Neural progenitor cell (in vitro differentiated cells): ENCODE data around the gene GTPBP3. TPM values are rescaled to one million over a fixed set of nuclear protein-coding genes. Genes with fewer than 3 reads are reported as not detected.

Source experiments
- DNase-seq: peaks from one replicate; pipeline ENCODE4 v3.0.0-alpha.2; 2016; ENCODE audit warnings: low spot score
- H2AFZ ChIP-seq: fragments of 200-600 bp; sonication (generic); replicated peaks from 2 replicates; pipeline ENCODE4 v1.6.1; 2016; ENCODE audit warnings: antibody characterized with exemption
- H3F3A ChIP-seq: fragments of 200-600 bp; sonication (generic); 2 replicates; pipeline ENCODE4 v1.6.1; 2016; ENCODE audit warnings: antibody characterized with exemption, low read depth
- H3K27ac ChIP-seq: fragments of 200-600 bp; sonication (generic); 2 replicates; pipeline ENCODE4 v1.5.1; 2016; ENCODE audit warnings: mild to moderate bottlenecking
- H3K27me3 ChIP-seq: fragments of 200-600 bp; sonication (generic); 2 replicates; pipeline ENCODE4 v1.6.1; 2016; ENCODE audit warnings: mild to moderate bottlenecking, moderate library complexity
- H3K36me3 ChIP-seq: fragments of 200-600 bp; sonication (generic); 2 replicates; pipeline ENCODE4 v1.5.1; 2016
- H3K4me1 ChIP-seq: fragments of 200-600 bp; sonication (generic); 2 replicates; pipeline ENCODE4 v1.6.1; 2016; ENCODE audit warnings: mixed run types
- H3K4me2 ChIP-seq: fragments of 200-600 bp; sonication (generic); 2 replicates; pipeline ENCODE4 v1.6.1; 2016
- H3K4me3 ChIP-seq: fragments of 200-600 bp; sonication (generic); 2 replicates; pipeline ENCODE4 v1.5.1; 2016
- H3K79me2 ChIP-seq: fragments of 200-600 bp; sonication (generic); 2 replicates; pipeline ENCODE4 v1.6.1; 2016; ENCODE audit warnings: low read depth
- H3K9ac ChIP-seq: fragments of 200-600 bp; sonication (generic); 2 replicates; pipeline ENCODE4 v1.6.1; 2016
- H3K9me3 ChIP-seq: fragments of 200-600 bp; sonication (generic); 2 replicates; pipeline ENCODE4 v1.5.1; 2016; ENCODE audit warnings: low read depth
- H4K20me1 ChIP-seq: fragments of 200-600 bp; sonication (generic); 2 replicates; pipeline ENCODE4 v1.6.1; 2016; ENCODE audit warnings: low read depth
- H3K27ac Mint-ChIP-seq: 3 replicates; pipeline ENCODE4 v1.8.0; 2021; ENCODE audit warnings: mixed read lengths
- H3K27me3 Mint-ChIP-seq: 2 replicates; pipeline ENCODE4 v1.8.0; 2022; ENCODE audit warnings: low read depth, mild to moderate bottlenecking, inconsistent platforms, moderate library complexity, mixed read lengths; ENCODE audit not compliant: insufficient read depth
- H3K36me3 Mint-ChIP-seq: 3 replicates; pipeline ENCODE4 v1.8.0; 2021; ENCODE audit warnings: mixed read lengths
- H3K4me1 Mint-ChIP-seq: 3 replicates; pipeline ENCODE4 v1.8.0; 2021; ENCODE audit warnings: mixed read lengths
- H3K4me3 Mint-ChIP-seq: 3 replicates; pipeline ENCODE4 v1.8.0; 2021; ENCODE audit warnings: mild to moderate bottlenecking, moderate library complexity, mixed read lengths
- H3K9me3 Mint-ChIP-seq: 3 replicates; pipeline ENCODE4 v1.8.0; 2020; ENCODE audit warnings: mixed read lengths
- EZH2 ChIP-seq: fragments of 200-600 bp; sonication (generic); IDR thresholded peaks from 2 replicates; pipeline ENCODE4 v1.6.1; 2017; ENCODE audit warnings: antibody characterized with exemption, mild to moderate bottlenecking, moderate library complexity
- EZH2phosphoT487 ChIP-seq: fragments of 200-600 bp; sonication (generic); IDR thresholded peaks from 2 replicates; pipeline ENCODE4 v1.6.1; 2017; ENCODE audit warnings: antibody characterized with exemption
- total RNA-seq: library from RNA; depleted of rRNA; stranded (reverse); fragments of >200 nt; gene quantifications from 2 replicates; pipeline ENCODE4 v1.2.3, GENCODE V29; 2015; ENCODE audit warnings: low replicate concordance
- TF ChIP-seq, protein P1 (sequence below): fragments of 200-600 bp; sonication (generic); IDR thresholded peaks from 2 replicates; pipeline ENCODE4 v1.5.1; 2017; ENCODE audit warnings: antibody characterized with exemption, mild to moderate bottlenecking

The GTPBP3 gene
- total RNA-seq, 1 donor from 2014 or later: 13.2 TPM

DNA sequence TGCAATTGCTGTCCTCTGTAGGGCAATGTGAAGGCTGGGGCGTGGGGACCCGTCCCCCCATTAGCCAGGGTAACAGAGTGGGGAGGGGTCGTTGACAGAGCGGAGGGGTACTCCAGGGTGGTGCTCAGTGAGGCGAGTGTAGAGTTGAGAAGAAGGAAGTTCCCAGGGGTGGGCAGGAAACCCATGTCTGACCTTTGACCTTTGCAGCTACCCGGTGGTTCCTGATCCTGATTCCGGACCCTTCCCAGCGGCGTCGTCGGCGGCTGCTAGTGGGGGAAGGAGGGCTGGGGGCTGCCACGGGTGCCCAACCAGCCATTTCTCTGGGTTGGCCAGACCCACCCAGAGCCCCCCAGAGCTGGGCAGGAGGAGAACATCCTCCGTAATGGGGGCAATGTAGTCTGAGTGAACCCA is 41.9 kb downstream of the GTPBP3 start:
- Mint-ChIP-seq H3K4me1 (peaks cover 17% of the 10 kb centered on the region), H3K27me3 (no peaks in the 10 kb centered on the region), H3K27ac (no peak overlapping the region), H3K4me3 (no peak overlapping the region), H3K36me3 (no peaks in the 10 kb centered on the region), H3K9me3 (peaks cover 7% of the 10 kb centered on the region)
- Histone ChIP-seq H3K27me3 (no peaks in the 10 kb centered on the region), H3K9me3 (no peaks in the 10 kb centered on the region), H3K36me3 (no peaks in the 10 kb centered on the region), H2AFZ (no peak overlapping the region), H3K27ac (no peak overlapping the region), H3K4me2 (no peak overlapping the region), H3K4me3 (no peak overlapping the region), H3K4me1 (peaks cover 3% of the 10 kb centered on the region), H3F3A (peaks cover 9% of the 10 kb centered on the region), H4K20me1 (no peaks in the 10 kb centered on the region), H3K79me2 (no peaks in the 10 kb centered on the region), H3K9ac (no peak overlapping the region)
- peak; percentile 75 for DNase-seq
- TF ChIP-seq EZH2phosphoT487: no peak
- TF ChIP-seq, protein P1, sequence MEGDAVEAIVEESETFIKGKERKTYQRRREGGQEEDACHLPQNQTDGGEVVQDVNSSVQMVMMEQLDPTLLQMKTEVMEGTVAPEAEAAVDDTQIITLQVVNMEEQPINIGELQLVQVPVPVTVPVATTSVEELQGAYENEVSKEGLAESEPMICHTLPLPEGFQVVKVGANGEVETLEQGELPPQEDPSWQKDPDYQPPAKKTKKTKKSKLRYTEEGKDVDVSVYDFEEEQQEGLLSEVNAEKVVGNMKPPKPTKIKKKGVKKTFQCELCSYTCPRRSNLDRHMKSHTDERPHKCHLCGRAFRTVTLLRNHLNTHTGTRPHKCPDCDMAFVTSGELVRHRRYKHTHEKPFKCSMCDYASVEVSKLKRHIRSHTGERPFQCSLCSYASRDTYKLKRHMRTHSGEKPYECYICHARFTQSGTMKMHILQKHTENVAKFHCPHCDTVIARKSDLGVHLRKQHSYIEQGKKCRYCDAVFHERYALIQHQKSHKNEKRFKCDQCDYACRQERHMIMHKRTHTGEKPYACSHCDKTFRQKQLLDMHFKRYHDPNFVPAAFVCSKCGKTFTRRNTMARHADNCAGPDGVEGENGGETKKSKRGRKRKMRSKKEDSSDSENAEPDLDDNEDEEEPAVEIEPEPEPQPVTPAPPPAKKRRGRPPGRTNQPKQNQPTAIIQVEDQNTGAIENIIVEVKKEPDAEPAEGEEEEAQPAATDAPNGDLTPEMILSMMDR: no peak
- TF ChIP-seq EZH2: no peak

DNA sequence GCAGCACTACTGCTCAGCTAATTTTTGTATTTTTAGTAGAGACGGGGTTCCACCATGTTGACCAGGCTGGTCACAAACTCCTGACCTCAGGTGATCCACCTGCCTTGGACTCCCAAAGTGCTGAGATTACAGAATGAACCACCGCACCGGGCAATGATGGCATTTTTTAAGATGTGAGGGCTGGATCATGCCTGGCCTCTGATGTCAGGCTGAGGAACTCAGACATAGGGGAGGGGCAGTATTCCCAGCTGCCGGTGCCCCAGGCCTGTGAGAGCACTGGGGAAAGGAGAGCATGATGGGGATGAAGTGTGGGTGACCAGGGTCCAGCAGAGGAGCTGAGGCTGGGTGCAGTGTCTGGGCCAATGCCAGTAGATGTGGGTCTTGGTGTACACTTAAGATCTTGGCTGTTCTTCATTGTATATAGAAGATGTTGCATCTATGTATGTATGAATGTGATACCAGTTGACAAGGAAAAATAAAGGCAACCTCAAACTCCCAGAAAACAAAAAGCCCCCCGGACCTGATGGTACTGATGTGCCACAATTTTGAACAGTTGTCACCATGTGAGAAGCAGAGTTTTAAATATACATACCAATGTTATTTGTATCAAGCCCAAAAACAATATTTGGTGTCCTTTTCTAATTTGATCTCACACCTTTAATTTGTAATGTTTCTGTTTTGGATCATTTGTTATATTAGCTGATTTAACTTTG is 43.2 kb downstream of the GTPBP3 start:
- Mint-ChIP-seq H3K9me3 (peaks cover 7% of the 10 kb centered on the region), H3K4me3 (no peak overlapping the region), H3K27ac (no peak overlapping the region), H3K4me1 (peaks cover 17% of the 10 kb centered on the region), H3K27me3 (peaks cover 3% of the 10 kb centered on the region), H3K36me3 (no peaks in the 10 kb centered on the region)
- peaks cover 9% of the 10 kb centered on the region for H3F3A ChIP-seq
- no peak overlapping the region for H3K4me2 ChIP-seq
- no peak overlapping the region for H3K9ac ChIP-seq
- TF ChIP-seq EZH2 (no peak), EZH2phosphoT487 (no peak)
- TF ChIP-seq, protein P1: no peak
- H3K27ac ChIP-seq: no peak overlapping the region
- no peaks in the 10 kb centered on the region for H3K36me3 ChIP-seq
- peaks cover 3% of the 10 kb centered on the region for H3K4me1 ChIP-seq
- H3K27me3 ChIP-seq: no peaks in the 10 kb centered on the region
- no peaks in the 10 kb centered on the region for H3K79me2 ChIP-seq
- no peaks in the 10 kb centered on the region for H3K9me3 ChIP-seq
- no peak overlapping the region for H2AFZ ChIP-seq
- DNase-seq: no peak
- no peak overlapping the region for H3K4me3 ChIP-seq
- H4K20me1 ChIP-seq: no peaks in the 10 kb centered on the region

DNA sequence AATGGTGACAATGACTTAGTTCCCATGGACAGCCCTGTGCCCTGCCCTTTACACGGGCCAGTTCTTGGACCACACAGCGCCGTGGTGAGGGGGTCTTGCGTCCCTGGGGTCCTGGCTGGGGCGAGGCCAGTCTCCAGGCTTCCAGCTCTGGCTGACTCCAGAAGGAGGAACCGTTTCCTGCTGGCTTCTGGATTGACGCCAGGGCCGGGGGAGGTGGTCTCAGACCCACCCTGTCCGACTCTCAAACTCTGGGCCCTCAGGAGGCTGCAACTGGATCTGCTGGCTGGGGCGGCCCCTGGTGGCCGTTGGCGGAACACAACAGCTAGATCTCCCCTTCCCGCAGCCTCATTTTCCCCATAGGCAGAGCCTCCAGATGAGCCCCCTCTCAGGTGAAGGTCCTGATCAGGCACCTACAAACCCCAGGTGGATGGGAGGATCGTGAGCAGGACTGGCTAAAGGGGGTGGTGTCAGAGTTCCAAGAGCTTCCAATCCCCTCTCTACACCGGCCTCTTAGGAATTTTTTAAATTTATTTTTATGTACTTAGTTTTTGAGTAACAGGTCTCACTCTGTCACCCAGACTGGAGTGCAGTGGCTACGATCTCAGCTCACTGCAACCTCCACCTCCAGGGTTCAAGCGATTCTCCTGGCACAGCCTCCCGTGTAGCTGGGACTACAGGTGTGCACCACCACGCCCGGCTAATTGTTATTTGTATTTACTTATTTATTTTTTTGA is 48.7 kb downstream of the GTPBP3 start:
- H3K4me2 ChIP-seq: no peak overlapping the region
- peaks cover 14% of the 10 kb centered on the region for H3K27me3 ChIP-seq
- no peak for TF ChIP-seq EZH2phosphoT487
- TF ChIP-seq, protein P1: peak; percentile 89
- Mint-ChIP-seq H3K9me3 (peaks cover 9% of the 10 kb centered on the region), H3K36me3 (no peaks in the 10 kb centered on the region), H3K27ac (peak overlapping the region; percentile 21), H3K27me3 (peaks cover 18% of the 10 kb centered on the region), H3K4me1 (peaks cover 9% of the 10 kb centered on the region), H3K4me3 (no peak overlapping the region)
- H3K27ac ChIP-seq: no peak overlapping the region
- H3K4me3 ChIP-seq: no peak overlapping the region
- H3F3A ChIP-seq: peaks cover 21% of the 10 kb centered on the region
- peaks cover 4% of the 10 kb centered on the region for H3K9me3 ChIP-seq
- no peaks in the 10 kb centered on the region for H4K20me1 ChIP-seq
- no peaks in the 10 kb centered on the region for H3K79me2 ChIP-seq
- no peaks in the 10 kb centered on the region for H3K4me1 ChIP-seq
- no peak overlapping the region for H3K9ac ChIP-seq
- H2AFZ ChIP-seq: peak overlapping the region; percentile 8
- DNase-seq: peak; percentile 85
- H3K36me3 ChIP-seq: no peaks in the 10 kb centered on the region
